Activated CD4-positive, alpha-beta T cell treated with anti-CD3 and anti-CD28 coated beads for 24 hours (primary cell): Measurements from ENCODE around the gene SMTNL2.
"Not testable (repeated sequence)": the region's sequence is repeated elsewhere in the genome, so short reads cannot be mapped to it uniquely, and the experiment has no call there.

ENCODE experiments used
- DNase-seq, 2 donors: peaks; one replicate each; pipeline ENCODE4 v3.0.0-alpha.2; 2020; ENCODE audit warnings: low read depth in 2 of 2

The SMTNL2 gene

GRCh38 chr17:4560421-4560820 lies 23.9 kb upstream of the SMTNL2 start, which contains the start of gene GGT6:
Gene GGT6 (minus strand): TSS chr17:4560577. CDS start chr17:4560521, 56 bp downstream.
- DNase-seq = no peak

- DNase-seq = no peak
Measured at GRCh38 chr17:4560837-4561256, 23.5 kb upstream of the SMTNL2 start.

GRCh38 chr17:4562015-4562969 lies 22.0 kb upstream of the SMTNL2 start:
- no peak for DNase-seq

- DNase-seq = peak; percentile 38
Measured at GRCh38 chr17:4565209-4566141, 18.9 kb upstream of the SMTNL2 start.

- peak in 1 of 2 donors; percentile 44 for DNase-seq
Measured at GRCh38 chr17:4566785-4567184, 17.5 kb upstream of the SMTNL2 start.

- no peak for DNase-seq
Measured at GRCh38 chr17:4569591-4569990, 14.7 kb upstream of the SMTNL2 start.

GRCh38 chr17:4572131-4572530 lies 12.2 kb upstream of the SMTNL2 start:
- no peak for DNase-seq

GRCh38 chr17:4573115-4573514 lies 11.2 kb upstream of the SMTNL2 start:
- no peak for DNase-seq

- peak; percentile 47 to 55 for DNase-seq
Measured at GRCh38 chr17:4573669-4574068, 10.7 kb upstream of the SMTNL2 start.

- no peak for DNase-seq
Measured at GRCh38 chr17:4574448-4575045, 9.8 kb upstream of the SMTNL2 start.

- DNase-seq = no peak
Measured at GRCh38 chr17:4576161-4576558, 8.2 kb upstream of the SMTNL2 start.

GRCh38 chr17:4576729-4577322 lies 7.5 kb upstream of the SMTNL2 start:
- DNase-seq = no peak

- no peak for DNase-seq
Measured at GRCh38 chr17:4577386-4577993, 6.8 kb upstream of the SMTNL2 start.

- DNase-seq = not testable (repeated sequence)
Measured at GRCh38 chr17:4578349-4578748, 6.0 kb upstream of the SMTNL2 start.

GRCh38 chr17:4579678-4580077 lies 4.7 kb upstream of the SMTNL2 start:
- no peak for DNase-seq

- DNase-seq = no peak
Measured at GRCh38 chr17:4580291-4580690, 4.0 kb upstream of the SMTNL2 start.

GRCh38 chr17:4582101-4582501 lies 2.2 kb upstream of the SMTNL2 start:
- no peak for DNase-seq

GRCh38 chr17:4582691-4583090 lies 1.6 kb upstream of the SMTNL2 start:
- DNase-seq = no peak

- DNase-seq = no peak
Measured at GRCh38 chr17:4583206-4583605, 1.1 kb upstream of the SMTNL2 start.

GRCh38 chr17:4583782-4584100 lies 588 bp upstream of the SMTNL2 start:
- DNase-seq = no peak
